Ishikawa (cell line): ENCODE results near the gene BMP3.
A peak's percentile ranks its signal among the peaks of the same experiment; 100 is the strongest.

ENCODE experiments used
- CEBPB ChIP-seq: IDR thresholded peaks from 2 replicates; pipeline ENCODE4 v1.6.1; 2012
- CREB1 ChIP-seq: IDR thresholded peaks from 2 replicates; pipeline ENCODE4 v1.6.1; 2012; ENCODE audit warnings: low read depth
- EGR1 ChIP-seq: IDR thresholded peaks from 2 replicates; pipeline ENCODE4 v1.6.1; 2012
- EP300 ChIP-seq: IDR thresholded peaks from 2 replicates; pipeline ENCODE4 v1.6.1; 2012; ENCODE audit warnings: borderline replicate concordance
- FOXM1 ChIP-seq: IDR thresholded peaks from 2 replicates; pipeline ENCODE4 v1.6.1; 2012; ENCODE audit warnings: low read depth, borderline replicate concordance
- MAX ChIP-seq: IDR thresholded peaks from 2 replicates; pipeline ENCODE4 v1.6.1; 2012
- NFIC ChIP-seq: IDR thresholded peaks from 2 replicates; pipeline ENCODE4 v1.6.1; 2012
- RAD21 ChIP-seq: IDR thresholded peaks from 2 replicates; pipeline ENCODE4 v1.6.1; 2012; ENCODE audit warnings: low read depth
- REST ChIP-seq: IDR thresholded peaks from 2 replicates; pipeline ENCODE4 v1.6.1; 2012; ENCODE audit warnings: low read depth, mild to moderate bottlenecking
- TAF1 ChIP-seq: IDR thresholded peaks from 2 replicates; pipeline ENCODE4 v1.6.1; 2012; ENCODE audit warnings: low read depth, mild to moderate bottlenecking
- TCF12 ChIP-seq: IDR thresholded peaks from 2 replicates; pipeline ENCODE4 v1.6.1; 2012; ENCODE audit warnings: low read depth
- TEAD4 ChIP-seq: IDR thresholded peaks from 2 replicates; pipeline ENCODE4 v1.6.1; 2012
- USF1 ChIP-seq: IDR thresholded peaks from 2 replicates; pipeline ENCODE4 v1.6.1; 2012
- YY1 ChIP-seq: IDR thresholded peaks from 2 replicates; pipeline ENCODE4 v1.6.1; 2012; ENCODE audit warnings: low read depth
- ZBTB7A ChIP-seq: IDR thresholded peaks from 2 replicates; pipeline ENCODE4 v1.6.1; 2012; ENCODE audit warnings: low read depth

The BMP3 gene

GRCh38 chr4:81030061-81030980 is at the start of gene BMP3:
TSS of gene BMP3 (plus strand) at chr4:81030708. CDS start at chr4:81031285, 577 bp downstream.
- TF ChIP-seq TEAD4 (no peak), NFIC (no peak), MAX (no peak), REST (no peak), TAF1 (no peak), EGR1 (no peak), YY1 (no peak), EP300 (no peak), TCF12 (no peak), ZBTB7A (no peak), CREB1 (no peak), FOXM1 (no peak), CEBPB (no peak), RAD21 (no peak), USF1 (no peak)

- TF ChIP-seq TAF1 (no peak), USF1 (no peak), RAD21 (no peak), EGR1 (no peak), FOXM1 (no peak), NFIC (no peak), MAX (no peak), TCF12 (no peak), EP300 (no peak), ZBTB7A (no peak), CREB1 (no peak), CEBPB (no peak)
Observed at GRCh38 chr4:80986011-80986410, 44.5 kb upstream of the BMP3 start.

GRCh38 chr4:80989921-80990544 is 40.5 kb upstream of the BMP3 start:
- TF ChIP-seq RAD21 (peak; percentile 53), TAF1 (no peak)

- TF ChIP-seq TAF1 (no peak), TEAD4 (no peak), FOXM1 (no peak), ZBTB7A (no peak), EGR1 (no peak), YY1 (no peak), USF1 (no peak), REST (no peak), CREB1 (no peak), MAX (no peak), NFIC (no peak), RAD21 (no peak), TCF12 (no peak), CEBPB (no peak), EP300 (no peak)
Observed at GRCh38 chr4:80990851-80991250, 39.7 kb upstream of the BMP3 start.

- TF ChIP-seq YY1, result no peak
- TF ChIP-seq RAD21, result no peak
- TF ChIP-seq REST, result no peak
- TF ChIP-seq ZBTB7A, result no peak
Observed at GRCh38 chr4:80999943-81000342, 30.6 kb upstream of the BMP3 start.
